ENCODE data around the gene EXOC2.

GRCh38 chr6:548091-548490 is 144.8 kb downstream of the EXOC2 start:
- no peak for TF ChIP-seq CTCF (IDR thresholded peaks at IDR 0.05)
- no peak for TF ChIP-seq EZH2 (IDR thresholded peaks at IDR 0.05)
